PFSK-1 (cell line): Measurements from ENCODE around the gene UVSSA.

Experiments used
- REST ChIP-seq, 2 experiments: IDR thresholded peaks; 2 replicates each; pipeline versions ENCODE4 v1.6.1 to v1.8.0; 2011 to 2012; ENCODE audit warnings: low read depth in 2 of 2, low read length in 2 of 2, control low read depth in 1 of 2, inconsistent platforms in 1 of 2, mild to moderate bottlenecking in 1 of 2, moderate library complexity in 1 of 2; ENCODE audit not compliant: insufficient read depth in 1 of 2
- SIN3A ChIP-seq: IDR thresholded peaks from 2 replicates; pipeline ENCODE4 v1.6.1; 2012; ENCODE audit warnings: mild to moderate bottlenecking, low read length, moderate library complexity, borderline replicate concordance; ENCODE audit not compliant: insufficient read depth
- TAF1 ChIP-seq: IDR thresholded peaks from 2 replicates; pipeline ENCODE4 v1.6.1; 2012; ENCODE audit warnings: low read length, control low read depth, borderline replicate concordance; ENCODE audit not compliant: insufficient read depth

GRCh38 chr4:1371176-1372165 is 24.5 kb downstream of the UVSSA start:
- no peak for TF ChIP-seq TAF1
- no peak for TF ChIP-seq SIN3A
- TF ChIP-seq REST (IDR thresholded peaks at IDR 0.05; ENCODE audit: insufficient read depth in 1 of 2, low read depth in 2 of 2, low read length in 2 of 2), result no peak
